HCT116 (cell line): ENCODE results near the gene DNM3. TPM values are rescaled to one million over a fixed set of nuclear protein-coding genes. Genes with fewer than 3 reads are reported as not detected.

ENCODE experiments used
- ATAC-seq: fragments of 200-7000 bp; cut with Tn5 transposase; 2 replicates; pipeline ENCODE4 v1.9.1; 2020; ENCODE audit warnings: mild to moderate bottlenecking, moderate library complexity
- BruUV-seq: library from RNA; stranded (reverse); fragments of 400-500 nt; replicated peaks from 2 replicates; lab custom pipeline; 2021; lab: Mats Ljungman, UMichigan
- CTCF ChIA-PET: fragments of 300-600 bp; sonication (Branson Sonifier 250); formaldehyde crosslinking; loops from one replicate; lab custom pipeline; 2021; ENCODE audit warnings: antibody characterized with exemption; lab: Charles Lee
- POLR2A ChIA-PET: fragments of 300-600, 350-600 bp; sonication (Branson Sonifier 250); formaldehyde crosslinking; loops from one replicate; lab custom pipeline; 2021; ENCODE audit warnings: antibody characterized with exemption; lab: Charles Lee
- RAD21 ChIA-PET, 2 experiments: fragments of 300-600 bp; sonication (Branson Sonifier 250); formaldehyde crosslinking; loops; one replicate each; lab custom pipeline; 2023; ENCODE audit warnings: low total read pairs in 2 of 2; ENCODE audit not compliant: uncharacterized antibody in 2 of 2, unreplicated experiment in 2 of 2, low non-redundant PET in 1 of 2; lab: Charles Lee
- DNase-seq: peaks from one replicate; pipeline ENCODE4 v3.0.0-alpha.2; 2010; ENCODE audit warnings: low read depth, low spot score
- H2AFZ ChIP-seq: fragments of 200-600 bp; shearing (Covaris generic), sonication (generic); 2 replicates; pipeline ENCODE4 v1.6.1; 2017; ENCODE audit warnings: low read depth, mixed run types, mixed read lengths, antibody characterized with exemption, low read length; ENCODE audit not compliant: poor library complexity, severe bottlenecking
- H3K27ac ChIP-seq: 2 replicates; pipeline ENCODE4 v1.5.1; 2012; ENCODE audit warnings: low read depth, low read length
- H3K27me3 ChIP-seq: fragments of 200-600 bp; sonication (generic); 2 replicates; pipeline ENCODE4 v1.6.1; 2016; ENCODE audit warnings: mixed run types, low read length, mixed read lengths; ENCODE audit not compliant: insufficient read depth
- H3K36me3 ChIP-seq, 2 experiments: fragments of 200-500 bp in 1 of 2; fragments of 200-600 bp in 1 of 2; sonication (Bioruptor generic) in 1 of 2; sonication (generic) in 1 of 2; 2 replicates each; pipeline versions ENCODE4 v1.5.1 to v1.6.1; 2014 to 2016; ENCODE audit warnings: low read length in 2 of 2, inconsistent platforms in 1 of 2, mixed read lengths in 1 of 2, mixed run types in 1 of 2; ENCODE audit not compliant: insufficient read depth in 2 of 2, control insufficient read depth in 1 of 2
- H3K4me1 ChIP-seq, 2 experiments: fragments of 200-600 bp in 1 of 2; sonication (generic) in 1 of 2; 2 replicates each; pipeline versions ENCODE4 v1.5.1 to v1.6.1; 2012 to 2017; ENCODE audit warnings: low read length in 2 of 2, inconsistent platforms in 1 of 2, mild to moderate bottlenecking in 1 of 2, mixed read lengths in 1 of 2, mixed run types in 1 of 2, moderate library complexity in 1 of 2; ENCODE audit not compliant: insufficient read depth in 2 of 2, control insufficient read depth in 1 of 2
- H3K4me2 ChIP-seq: fragments of 200-600 bp; sonication (generic); 2 replicates; pipeline ENCODE4 v1.6.1; 2017; ENCODE audit warnings: mixed run types, low read length, mixed read lengths
- H3K4me3 ChIP-seq, 2 experiments: fragments of 200-600 bp in 1 of 2; sonication (generic) in 1 of 2; replicated peaks in 1 of 2; 2 replicates each; pipeline ENCODE4 v1.5.1; 2011 to 2016; ENCODE audit warnings: low read length in 2 of 2, control low read depth in 1 of 2, low read depth in 1 of 2, mild to moderate bottlenecking in 1 of 2, mixed read lengths in 1 of 2, mixed run types in 1 of 2
- H3K79me2 ChIP-seq: fragments of 200-600 bp; sonication (generic); 2 replicates; pipeline ENCODE4 v1.6.1; 2017; ENCODE audit warnings: mild to moderate bottlenecking, mixed run types, low read length, moderate library complexity, mixed read lengths; ENCODE audit not compliant: insufficient read depth
- H3K9ac ChIP-seq: fragments of 200-600 bp; sonication (generic); 2 replicates; pipeline ENCODE4 v1.6.1; 2016; ENCODE audit warnings: low read length, mixed read lengths
- H3K9me2 ChIP-seq: fragments of 200-600 bp; sonication (generic), shearing (Covaris generic); 2 replicates; pipeline ENCODE4 v1.6.1; 2017; ENCODE audit warnings: mixed run types, mild to moderate bottlenecking, moderate library complexity; ENCODE audit not compliant: insufficient read depth
- H3K9me3 ChIP-seq, 2 experiments: fragments of 200-500 bp in 1 of 2; fragments of 200-600 bp in 1 of 2; sonication (Bioruptor generic) in 1 of 2; sonication (generic) in 1 of 2; 2 replicates each; pipeline ENCODE4 v1.6.1; 2014 to 2017; ENCODE audit warnings: low read length in 2 of 2, mixed read lengths in 2 of 2, inconsistent platforms in 1 of 2, low read depth in 1 of 2, mild to moderate bottlenecking in 1 of 2, mixed run types in 1 of 2, moderate library complexity in 1 of 2; ENCODE audit not compliant: control insufficient read depth in 1 of 2, insufficient read depth in 1 of 2
- H4K20me1 ChIP-seq: fragments of 200-600 bp; sonication (generic), shearing (Covaris generic); 2 replicates; pipeline ENCODE4 v1.6.1; 2017; ENCODE audit warnings: mixed run types, mild to moderate bottlenecking, moderate library complexity; ENCODE audit not compliant: insufficient read depth
- ATF3 ChIP-seq: IDR thresholded peaks from 2 replicates; pipeline ENCODE4 v1.6.1; 2012
- CBX3 ChIP-seq: IDR thresholded peaks from 2 replicates; pipeline ENCODE4 v1.6.1; 2012; ENCODE audit warnings: low read depth
- ELF1 ChIP-seq: IDR thresholded peaks from 2 replicates; pipeline ENCODE4 v1.6.1; 2012; ENCODE audit warnings: low read depth, borderline replicate concordance
- EZH2phosphoT487 ChIP-seq: fragments of 200-600 bp; IDR thresholded peaks from 2 replicates; pipeline ENCODE4 v1.6.1; 2018; ENCODE audit warnings: antibody characterized with exemption, borderline replicate concordance
- FOSL1 ChIP-seq: IDR thresholded peaks from 2 replicates; pipeline ENCODE4 v1.6.1; 2012; ENCODE audit warnings: low read depth
- POLR2A ChIP-seq: IDR thresholded peaks from 2 replicates; pipeline ENCODE4 v1.7.0; 2011; ENCODE audit warnings: borderline replicate concordance; ENCODE audit not compliant: insufficient read depth, insufficient read length; ENCODE audit errors: extremely low read depth
- SIN3A ChIP-seq: IDR thresholded peaks from 2 replicates; pipeline ENCODE4 v1.6.1; 2012; ENCODE audit warnings: low read depth
- ZBTB33 ChIP-seq: IDR thresholded peaks from 2 replicates; pipeline ENCODE4 v1.6.1; 2011; ENCODE audit warnings: mild to moderate bottlenecking, low read length, moderate library complexity; ENCODE audit not compliant: insufficient replicate concordance; ENCODE audit errors: extremely low read depth
- ZNF274 ChIP-seq: fragments of 200-500 bp; sonication (Bioruptor generic); IDR thresholded peaks from 2 replicates; pipeline ENCODE4 v1.6.1; 2014; ENCODE audit warnings: mild to moderate bottlenecking, low read depth, low read length, inconsistent platforms
- intact Hi-C: fragments of 100-400 bp; cut with micrococcal nuclease; formaldehyde crosslinking; loops from 2 replicates; pipeline ENCODE4 v1.10.0; 2022
- total RNA-seq: library from RNA; stranded (reverse); gene quantifications from one replicate; pipeline ENCODE4 v1.2.1, GENCODE V29; 2021; ENCODE audit not compliant: unreplicated experiment

Gene DNM3
- total RNA-seq, 1 experiment from 2014 or later = 3.1 TPM

- no peak overlapping the region for H3K9ac ChIP-seq
- H3K4me2 ChIP-seq = no peak overlapping the region
- TF ChIP-seq SIN3A (no peak), ELF1 (no peak), ZBTB33 (no peak), ZNF274 (no peak), ATF3 (no peak), FOSL1 (no peak)
- ChIA-PET CTCF (no interaction called here), POLR2A (no interaction called here), RAD21 (no interaction called here)
- DNase-seq (no peak), ATAC-seq (no peak)
- no peak overlapping the region for H3K4me3 ChIP-seq
- no peak overlapping the region for H3K27ac ChIP-seq
- no peaks in the 10 kb centered on the region for H3K9me3 ChIP-seq
- no peaks in the 10 kb centered on the region for H4K20me1 ChIP-seq
- H3K9me2 ChIP-seq = no peaks in the 10 kb centered on the region
- no TSS peak for BruUV-seq
- H3K27me3 ChIP-seq = no peaks in the 10 kb centered on the region
- intact Hi-C loops = no loop called here
- no peaks in the 10 kb centered on the region for H3K79me2 ChIP-seq
- no peak overlapping the region for H2AFZ ChIP-seq
- no peaks in the 10 kb centered on the region for H3K36me3 ChIP-seq
- H3K4me1 ChIP-seq = no peaks in the 10 kb centered on the region
Measured at GRCh38 chr1:171834821-171835220, 6.5 kb upstream of the DNM3 start.

- intact Hi-C loops = no loop called here
- no peaks in the 10 kb centered on the region for H4K20me1 ChIP-seq
- ATAC-seq = no peak
- no peak overlapping the region for H2AFZ ChIP-seq
- H3K9ac ChIP-seq = no peak overlapping the region
- peaks cover 0 to 5% of the 10 kb centered on the region in 2 experiments; a peak in 1 of 4 replicates for H3K4me1 ChIP-seq
- CTCF ChIA-PET = no interaction called here
- no TSS peak for BruUV-seq
- TF ChIP-seq EZH2phosphoT487 (no peak), POLR2A (no peak), CBX3 (no peak)
- H3K9me3 ChIP-seq = no peaks in the 10 kb centered on the region
- H3K27me3 ChIP-seq = no peaks in the 10 kb centered on the region
- RAD21 ChIA-PET = no interaction called here
- DNase-seq = no peak
- H3K36me3 ChIP-seq = no peaks in the 10 kb centered on the region
- H3K4me2 ChIP-seq = no peak overlapping the region
- no peak overlapping the region for H3K27ac ChIP-seq
- POLR2A ChIA-PET = no interaction called here
- no peaks in the 10 kb centered on the region for H3K9me2 ChIP-seq
- H3K4me3 ChIP-seq = no peak overlapping the region
- no peaks in the 10 kb centered on the region for H3K79me2 ChIP-seq
Measured at GRCh38 chr1:171835891-171836290, 5.4 kb upstream of the DNM3 start.
